Psoas muscle (tissue), 8 donors: Measurements from ENCODE around the gene FAM81A. TPM values are rescaled to one million over a fixed set of nuclear protein-coding genes. Genes with fewer than 3 reads are reported as not detected.
"Not testable (repeated sequence)": the region's sequence is repeated elsewhere in the genome, so short reads cannot be mapped to it uniquely, and the experiment has no call there.

Experiments used
- ATAC-seq, 4 donors: fragments of 200-7000 bp; cut with Tn5 transposase; one replicate each; pipeline ENCODE4 v1.9.1; 2020; ENCODE audit warnings: moderate library complexity in 3 of 4, mild to moderate bottlenecking in 2 of 4
- DNase-seq, 2 donors: peaks; one replicate each; pipeline ENCODE4 v3.0.0-alpha.2; 2020
- H3K27ac ChIP-seq: fragments of 200-600 bp; one replicate; pipeline ENCODE4 v1.8.0; 2022
- H3K27me3 ChIP-seq, 3 donors: fragments of 200-600 bp in 1 of 3; one replicate each; pipeline versions ENCODE4 v1.6.1 to v1.8.0; 2013 to 2022; ENCODE audit warnings: low read length in 2 of 3, mild to moderate bottlenecking in 2 of 3, moderate library complexity in 1 of 3; ENCODE audit not compliant: insufficient read depth in 3 of 3
- H3K36me3 ChIP-seq, 2 donors: fragments of 200-600 bp in 1 of 2; one replicate each; pipeline versions ENCODE4 v1.6.1 to v1.8.0; 2013 to 2022; ENCODE audit warnings: low read depth in 1 of 2, mild to moderate bottlenecking in 1 of 2, moderate library complexity in 1 of 2; ENCODE audit not compliant: insufficient read depth in 1 of 2
- H3K4me1 ChIP-seq: fragments of 200-600 bp; one replicate; pipeline ENCODE4 v1.8.0; 2022
- H3K4me3 ChIP-seq: fragments of 200-600 bp; one replicate; pipeline ENCODE4 v1.8.0; 2022; ENCODE audit warnings: mild to moderate bottlenecking
- H3K9me3 ChIP-seq: fragments of 200-600 bp; one replicate; pipeline ENCODE4 v1.8.0; 2022
- CTCF ChIP-seq: fragments of 200-600 bp; IDR thresholded peaks from one replicate; pipeline ENCODE4 v1.8.0; 2022; ENCODE audit warnings: antibody characterized with exemption
- WGBS, 3 donors: extraction: QIAGEN DNeasy Blood & Tissue Kit; methylation state at CpG; one replicate each; pipeline versions ENCODE4 v1.1.6 to v1.1.7; 2013; 5-methylcytosine and 5-hydroxymethylcytosine counted together
- intact Hi-C, 2 donors: fragments of 100-400 bp; cut with DNase I; formaldehyde crosslinking; loops; one replicate each; pipeline versions ENCODE4 v1.11.0 to v1.14.2; 2022
- polyA plus RNA-seq, 3 donors: library from polyadenylated mRNA; stranded (reverse); fragments of 200-250 nt; gene quantifications; one replicate each; pipeline ENCODE4 v1.2.3, GENCODE V29; 2013
- total RNA-seq, 4 donors: library from RNA; stranded (reverse); fragmentation: NEBNext Ultra II Directional in 2 of 4; extraction: Animal tissue kit (Norgen Biotek cat#: 25700) in 2 of 4; gene quantifications; one replicate each; pipeline versions ENCODE4 v1.2.1 to v1.2.4, GENCODE V29; 2021 to 2023
- donor health status: healthy with polysubstance abuse.
- donor health status: DM: no; HTN: no; CAD: no; lungs with moderate emphysema.
- donor health status: Bipolar disorder and iron deficiency.
- donor health status: healthy.
- donor health status: DM: yes; HTN: yes; CAD: no.
- donor health status: DM: no; HTN: no; CAD: no.
- donor health status: DM: no; HTN: no; CAD: no.
- donor health status: DM: yes; HTN: yes; CAD: no.

FAM81A gene
- total and polyA plus RNA-seq, 7 donors: 0.32 to 1.4 (median 0.55) TPM

GRCh38 chr15:59420108-59420507 is 17.9 kb upstream of the FAM81A start:
- DNase-seq (no peak), ATAC-seq (no peak)
- H3K9me3 ChIP-seq: no peaks in the 10 kb centered on the region
- H3K36me3 ChIP-seq: no peaks in the 10 kb centered on the region
- 74 to 86% (median 84%) methylated on average over 3 of the region's 3 CpGs for WGBS, 3 donors
- intact Hi-C loops: no loop called here
- no peak overlapping the region for H3K27ac ChIP-seq
- H3K4me3 ChIP-seq: no peak overlapping the region
- H3K27me3 ChIP-seq: peaks cover 0 to 7% (median 4%) of the 10 kb centered on the region in 3 donors
- TF ChIP-seq CTCF: no peak
- H3K4me1 ChIP-seq: no peaks in the 10 kb centered on the region

- 34 to 38% (median 35%) methylated on average over 12 to 13 of the region's 16 CpGs for WGBS, 3 donors
Observed at GRCh38 chr15:59420986-59421618, 16.9 kb upstream of the FAM81A start.

GRCh38 chr15:59424616-59425015 is 13.4 kb upstream of the FAM81A start:
- no peak for TF ChIP-seq CTCF

More at GRCh38 chr15:59420986-59421618, 16.9 kb upstream of the FAM81A start:
- Histone ChIP-seq H3K4me3 (no peak overlapping the region), H3K4me1 (no peaks in the 10 kb centered on the region), H3K9me3 (no peaks in the 10 kb centered on the region), H3K27me3 (peaks cover 0 to 4% (median 2%) of the 10 kb centered on the region in 3 donors), H3K36me3 (no peaks in the 10 kb centered on the region), H3K27ac (no peak overlapping the region)
- DNase-seq (no peak), ATAC-seq (no peak)
- intact Hi-C loops: no loop called here
- TF ChIP-seq CTCF: no peak

GRCh38 chr15:59428898-59429297 is 9.1 kb upstream of the FAM81A start:
- H3K36me3 ChIP-seq, H3K27ac ChIP-seq, H3K9me3 ChIP-seq, ATAC-seq, H3K4me1 ChIP-seq, H3K4me3 ChIP-seq, H3K27me3 ChIP-seq, DNase-seq, intact Hi-C loops: not testable (repeated sequence)
- WGBS, 3 donors: 77 to 78% (median 77%) methylated on average over 3 of the region's 3 CpGs

More at GRCh38 chr15:59424616-59425015, 13.4 kb upstream of the FAM81A start:
- intact Hi-C loops: no loop called here
- Histone ChIP-seq H3K4me3 (no peak overlapping the region), H3K27ac (no peak overlapping the region), H3K27me3 (no peaks in the 10 kb centered on the region), H3K9me3 (peaks cover 8% of the 10 kb centered on the region), H3K4me1 (no peaks in the 10 kb centered on the region), H3K36me3 (no peaks in the 10 kb centered on the region)
- no peak for DNase-seq
- no peak for ATAC-seq
- WGBS, 3 donors: 59 to 67% (median 63%) methylated on average over 5 of the region's 5 CpGs

- no peaks in the 10 kb centered on the region for H3K36me3 ChIP-seq
- ATAC-seq (no peak), DNase-seq (no peak)
- WGBS, 3 donors: 93 to 100% (median 97%) methylated on average over 1 of the region's 1 CpG
- H3K27ac ChIP-seq: no peak overlapping the region
- peaks cover 5% of the 10 kb centered on the region for H3K4me1 ChIP-seq
- no peaks in the 10 kb centered on the region for H3K27me3 ChIP-seq
- TF ChIP-seq CTCF: no peak
- H3K4me3 ChIP-seq: no peak overlapping the region
- intact Hi-C loops: no loop called here
- H3K9me3 ChIP-seq: peaks cover 8% of the 10 kb centered on the region
Observed at GRCh38 chr15:59432389-59432788, 5.6 kb upstream of the FAM81A start.
